ENCODE measurements around the gene ATP2B2.

GRCh38 chr3:10470120-10471053 lies 35.0 kb downstream of the ATP2B2 start:
- TF ChIP-seq, protein P1, sequence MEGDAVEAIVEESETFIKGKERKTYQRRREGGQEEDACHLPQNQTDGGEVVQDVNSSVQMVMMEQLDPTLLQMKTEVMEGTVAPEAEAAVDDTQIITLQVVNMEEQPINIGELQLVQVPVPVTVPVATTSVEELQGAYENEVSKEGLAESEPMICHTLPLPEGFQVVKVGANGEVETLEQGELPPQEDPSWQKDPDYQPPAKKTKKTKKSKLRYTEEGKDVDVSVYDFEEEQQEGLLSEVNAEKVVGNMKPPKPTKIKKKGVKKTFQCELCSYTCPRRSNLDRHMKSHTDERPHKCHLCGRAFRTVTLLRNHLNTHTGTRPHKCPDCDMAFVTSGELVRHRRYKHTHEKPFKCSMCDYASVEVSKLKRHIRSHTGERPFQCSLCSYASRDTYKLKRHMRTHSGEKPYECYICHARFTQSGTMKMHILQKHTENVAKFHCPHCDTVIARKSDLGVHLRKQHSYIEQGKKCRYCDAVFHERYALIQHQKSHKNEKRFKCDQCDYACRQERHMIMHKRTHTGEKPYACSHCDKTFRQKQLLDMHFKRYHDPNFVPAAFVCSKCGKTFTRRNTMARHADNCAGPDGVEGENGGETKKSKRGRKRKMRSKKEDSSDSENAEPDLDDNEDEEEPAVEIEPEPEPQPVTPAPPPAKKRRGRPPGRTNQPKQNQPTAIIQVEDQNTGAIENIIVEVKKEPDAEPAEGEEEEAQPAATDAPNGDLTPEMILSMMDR (conservative IDR thresholded peaks at IDR 0.05; ENCODE audit: low read length), result no peak
- TF ChIP-seq EZH2phosphoT487 (IDR thresholded peaks at IDR 0.05; ENCODE audit: borderline replicate concordance), result no peak

Measured in Loucy (cell line).